CD4-positive, alpha-beta T cell treated with Interleukin-6 at 100 ng/mL for 8 hours (primary cell): ENCODE results near the gene TWIST1.

Experiments used
- DNase-seq: peaks from one replicate; pipeline ENCODE4 v3.0.0-alpha.2; 2020; ENCODE audit warnings: mixed read lengths, low spot score

The TWIST1 gene

DNA sequence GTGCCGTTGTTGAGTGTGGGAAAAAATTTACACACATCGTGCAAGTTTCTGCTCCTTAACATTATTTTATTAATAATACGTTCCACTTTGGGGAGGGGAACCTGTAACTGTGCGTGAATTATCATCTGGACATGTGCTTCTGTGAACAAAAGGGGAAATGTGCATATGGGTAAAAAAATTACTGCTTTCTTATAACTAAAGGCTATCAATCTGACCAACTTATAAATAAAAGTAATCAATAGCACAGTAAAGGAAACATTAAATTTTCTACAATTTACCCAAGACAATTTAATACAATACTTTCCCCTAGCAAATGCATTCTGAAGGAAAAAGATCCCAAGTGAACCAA, 4.5 kb downstream of the TWIST1 start:
- no peak for DNase-seq

DNA sequence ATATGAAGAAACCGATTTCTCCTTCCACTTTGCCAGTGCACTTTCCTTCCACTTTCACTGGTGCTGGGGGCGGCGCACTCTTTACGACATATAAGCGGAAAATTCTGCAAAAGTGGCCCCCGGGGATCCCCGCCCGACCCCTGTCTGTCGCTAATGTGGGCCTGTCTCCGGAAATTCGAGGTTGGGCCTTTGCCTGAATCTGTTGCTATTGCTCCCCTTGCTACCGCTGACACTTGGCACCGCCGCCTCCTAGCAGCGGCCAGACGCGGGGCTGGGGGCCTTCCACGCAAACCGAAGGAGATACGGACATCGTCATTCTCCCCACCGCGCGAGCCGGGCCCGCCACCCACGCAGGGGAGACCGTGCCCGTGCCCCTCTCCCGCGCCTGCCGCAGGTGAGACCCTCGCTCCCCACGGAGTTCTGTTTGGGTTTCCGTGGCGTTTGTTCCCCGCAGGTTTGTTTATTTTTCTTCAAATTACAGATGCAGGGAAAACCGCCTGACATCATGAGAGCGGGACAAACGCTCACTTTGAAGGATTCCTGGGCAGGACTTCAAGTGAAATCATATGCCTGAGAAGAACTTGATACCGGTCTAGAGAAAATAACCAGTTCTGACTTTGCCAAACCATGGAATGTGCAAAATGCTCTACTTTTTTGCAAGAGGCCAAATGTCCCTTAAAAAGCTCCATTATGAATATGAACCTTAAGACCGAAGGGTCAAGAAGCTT, 5.0 kb downstream of the TWIST1 start:
- DNase-seq = no peak

DNA sequence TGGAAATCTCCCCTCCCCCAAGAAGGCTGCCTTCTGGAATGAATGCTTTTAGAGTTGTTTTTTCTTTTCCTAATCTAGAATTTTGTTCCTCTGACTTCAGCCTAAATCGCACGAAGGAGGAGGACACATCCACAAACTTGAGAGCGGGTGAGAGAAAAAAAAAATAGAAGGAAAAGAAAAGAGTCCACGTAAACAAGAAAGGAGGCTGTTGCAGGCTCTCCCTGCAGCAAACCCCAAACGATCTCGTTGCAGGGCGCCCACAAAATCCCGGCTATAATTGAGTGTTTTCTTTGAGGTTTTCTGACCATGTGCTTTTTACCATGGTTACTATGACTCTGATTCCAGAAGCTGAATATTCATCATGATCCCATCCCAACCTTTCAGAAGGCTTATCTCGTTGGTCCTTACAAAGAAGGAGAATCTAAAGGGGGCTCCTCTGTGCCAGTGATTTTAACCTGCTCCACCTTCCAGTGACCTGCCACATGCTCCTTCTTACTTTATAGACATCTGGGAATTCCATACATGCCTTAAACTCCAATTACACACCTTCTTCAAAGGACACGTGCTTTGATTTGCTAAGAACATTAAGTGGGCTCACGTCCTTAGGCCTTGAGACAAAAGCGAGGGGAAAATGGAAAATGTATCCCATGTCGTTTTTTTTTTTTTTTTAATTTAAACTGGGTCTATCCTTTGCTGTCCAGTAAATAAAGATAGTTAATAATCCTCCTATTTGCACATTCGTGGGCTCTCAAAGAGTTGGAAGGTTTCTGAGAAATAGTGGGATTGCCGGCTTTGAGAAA, 5.8 kb downstream of the TWIST1 start:
- DNase-seq = no peak

DNA sequence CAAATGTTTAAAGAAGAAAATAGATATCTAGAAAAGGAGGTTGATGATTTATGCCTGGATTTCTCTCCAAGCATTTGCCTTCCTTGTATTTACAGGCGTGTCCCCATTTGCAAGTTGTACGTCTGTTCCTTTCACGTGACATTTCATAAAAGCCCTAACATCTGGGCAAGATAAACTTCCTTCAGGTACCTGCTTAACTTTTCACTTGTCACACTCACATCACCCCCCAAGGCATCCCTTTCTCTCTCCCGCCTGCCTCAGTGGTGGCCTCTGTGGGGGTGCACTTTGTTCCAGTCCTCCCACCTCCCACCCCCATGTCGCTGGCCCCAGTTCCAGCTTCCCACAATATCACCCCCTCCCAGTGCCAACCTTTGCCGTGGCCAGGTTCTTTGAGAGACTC, 6.7 kb downstream of the TWIST1 start:
- DNase-seq = no peak

DNA sequence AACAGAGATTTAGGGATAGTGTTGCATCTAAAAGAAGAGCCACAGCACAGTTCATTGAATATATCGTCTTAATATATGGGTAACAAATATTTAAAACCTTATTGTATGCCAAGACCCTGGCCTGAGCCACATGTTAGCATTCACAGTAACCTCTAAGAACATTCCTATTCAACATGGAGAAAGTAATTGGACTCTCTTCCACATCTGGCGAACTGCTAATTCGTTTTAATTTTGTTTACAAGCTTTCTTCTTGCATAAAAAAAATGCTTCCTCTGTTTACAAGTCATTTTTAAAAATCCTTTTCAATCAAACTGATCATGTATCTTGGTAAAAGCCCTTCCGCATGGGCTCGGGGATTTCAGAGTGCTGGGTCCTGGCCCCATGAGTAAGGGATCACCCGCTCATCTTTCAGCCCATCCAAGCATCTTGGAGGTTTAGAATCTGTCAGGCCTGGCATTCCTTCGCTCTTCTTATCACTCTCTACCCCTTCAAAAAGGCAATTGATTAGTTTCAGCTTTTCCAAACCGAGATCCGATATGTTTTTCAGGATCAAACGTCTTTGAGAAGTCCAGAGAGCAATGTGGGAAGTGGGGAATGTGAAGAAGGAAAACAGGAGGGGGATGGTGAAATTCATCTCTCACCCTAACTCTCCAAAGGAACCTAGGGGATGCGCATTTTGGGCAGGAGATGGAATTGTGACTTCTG, 7.3 kb downstream of the TWIST1 start:
- DNase-seq = no peak

DNA sequence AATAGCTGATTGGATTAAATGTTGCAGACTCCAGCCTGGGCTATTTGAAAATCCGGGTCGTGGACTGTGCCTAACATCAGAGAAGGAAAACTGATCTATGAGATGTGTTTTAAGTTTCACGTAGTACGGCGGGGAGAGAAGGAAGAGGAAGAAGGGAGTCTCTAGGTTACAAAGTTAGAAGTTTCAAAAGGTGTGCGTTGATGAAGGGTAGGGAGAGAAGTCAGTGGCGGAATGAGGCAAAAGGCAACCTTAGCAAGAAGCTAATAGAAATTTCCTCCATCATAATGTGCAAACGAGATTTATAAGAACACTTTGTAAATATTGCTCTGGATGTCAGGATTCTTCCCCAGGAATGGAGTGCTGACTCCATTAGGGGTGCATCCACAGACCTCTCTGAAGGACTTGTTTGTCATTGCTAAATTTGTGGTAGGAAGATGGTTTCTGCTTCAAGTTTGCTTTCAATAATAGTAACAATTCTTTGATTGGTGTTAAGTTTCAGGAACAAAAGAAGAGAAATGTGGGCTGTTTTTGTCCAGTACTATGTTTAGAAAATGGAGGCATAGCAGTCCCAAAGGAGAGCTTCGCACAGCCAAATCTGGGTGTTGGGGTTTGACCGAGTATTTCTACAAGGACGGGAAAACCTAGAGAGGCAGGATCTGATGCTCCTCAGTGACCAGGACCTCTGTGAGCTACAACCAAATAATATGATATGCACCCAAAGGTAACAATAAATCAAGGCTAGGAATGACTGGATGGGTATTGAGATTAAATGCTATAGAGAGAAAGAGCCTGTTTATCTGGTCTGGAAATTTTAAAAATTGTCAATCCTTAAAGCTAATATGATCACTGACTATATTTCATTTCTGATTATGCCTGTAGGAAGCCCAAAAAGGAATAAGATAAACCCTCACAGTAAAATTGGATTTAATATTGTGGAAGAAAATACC, 8.2 kb downstream of the TWIST1 start:
- no peak for DNase-seq

DNA sequence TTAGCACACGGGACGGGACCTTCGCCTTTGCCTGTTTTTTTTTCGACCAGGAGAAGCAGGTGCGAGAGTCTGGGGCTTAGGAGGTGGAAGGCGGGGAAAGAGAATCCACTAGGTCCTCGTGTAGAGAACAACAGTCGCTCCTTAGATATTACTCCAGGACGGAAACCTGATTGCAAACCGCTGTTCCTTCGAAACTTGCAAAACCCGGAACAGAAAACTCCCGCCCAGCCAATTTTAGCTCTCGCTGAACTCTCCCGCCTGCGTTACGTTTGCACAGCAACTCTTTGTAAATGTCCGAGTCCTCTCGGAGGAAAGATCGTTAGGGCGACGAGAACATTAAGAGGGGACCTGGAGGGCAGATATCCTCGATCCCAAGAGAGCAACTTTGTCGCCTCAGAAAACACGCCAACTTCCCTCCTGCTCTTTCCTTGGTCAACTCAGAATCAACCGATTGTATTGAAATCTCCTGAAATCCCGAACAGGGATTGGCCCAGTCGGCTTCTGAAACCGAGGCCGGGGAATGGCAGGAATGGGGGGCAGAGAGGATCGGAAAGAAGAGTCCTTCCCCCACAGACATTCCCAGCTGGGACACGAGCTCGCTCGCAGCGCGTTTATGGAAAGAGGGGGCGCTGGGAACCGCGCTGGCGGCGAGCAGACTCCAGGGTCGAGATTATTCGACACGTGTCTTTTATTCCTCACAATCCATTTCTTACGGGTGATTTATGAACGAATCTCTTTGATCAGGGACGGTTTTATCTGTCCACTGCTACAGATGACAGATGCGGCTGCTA, 9.9 kb downstream of the TWIST1 start:
- no peak for DNase-seq

DNA sequence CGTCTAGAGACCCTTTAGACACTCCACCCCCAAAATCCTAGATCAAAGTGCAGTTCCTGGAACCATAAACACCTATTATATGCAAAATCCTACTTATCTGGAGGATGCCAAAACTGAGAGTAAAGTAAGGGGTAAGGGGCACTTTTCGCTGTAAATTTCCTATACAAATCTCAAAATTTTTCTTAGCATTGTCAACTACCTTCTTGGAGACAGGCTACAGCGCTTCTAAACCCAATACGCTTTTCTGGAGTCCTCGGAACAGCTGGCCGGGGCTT, 10.4 kb downstream of the TWIST1 start:
- DNase-seq = no peak

DNA sequence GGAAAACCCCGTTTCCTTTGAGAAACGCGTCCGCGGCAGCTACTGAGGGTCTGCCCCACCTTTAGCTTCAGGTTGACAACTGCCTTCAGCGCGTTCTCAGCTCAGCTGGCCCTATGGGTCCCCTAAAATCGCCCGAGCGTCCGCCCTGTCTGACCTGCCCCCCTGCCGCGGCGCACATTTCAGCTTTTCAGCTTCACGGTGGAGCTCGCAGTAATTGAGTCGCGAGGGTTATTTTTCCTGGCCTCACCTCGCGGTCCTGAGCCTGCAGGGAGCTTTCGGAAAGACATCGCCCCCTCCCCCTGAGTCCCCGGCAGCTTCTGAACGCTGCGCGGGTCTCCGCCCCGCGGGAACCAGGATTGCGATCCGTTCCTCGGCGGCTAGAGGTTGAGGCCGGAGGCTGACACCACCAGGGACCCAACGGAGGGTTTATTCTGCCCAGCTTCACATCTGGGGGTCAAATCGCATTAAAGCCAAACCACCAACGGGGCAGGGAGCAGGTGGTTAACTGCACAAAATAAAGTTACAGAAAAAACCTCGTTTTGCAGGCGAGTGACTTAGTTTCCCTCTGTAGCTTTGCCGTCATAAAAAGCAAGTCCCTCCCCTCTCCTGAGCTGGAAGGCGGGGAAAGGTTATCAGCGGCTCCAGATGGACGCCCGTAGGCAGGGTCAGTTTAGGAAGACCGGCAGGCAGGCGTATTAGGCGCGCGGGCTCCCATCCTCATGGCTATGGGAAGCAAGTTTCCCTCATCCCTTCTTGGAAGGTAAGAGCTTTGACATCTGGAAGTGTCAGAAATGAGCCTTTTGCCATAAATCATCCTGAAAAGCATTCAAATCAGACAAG, 11.0 kb downstream of the TWIST1 start:
- DNase-seq = no peak

DNA sequence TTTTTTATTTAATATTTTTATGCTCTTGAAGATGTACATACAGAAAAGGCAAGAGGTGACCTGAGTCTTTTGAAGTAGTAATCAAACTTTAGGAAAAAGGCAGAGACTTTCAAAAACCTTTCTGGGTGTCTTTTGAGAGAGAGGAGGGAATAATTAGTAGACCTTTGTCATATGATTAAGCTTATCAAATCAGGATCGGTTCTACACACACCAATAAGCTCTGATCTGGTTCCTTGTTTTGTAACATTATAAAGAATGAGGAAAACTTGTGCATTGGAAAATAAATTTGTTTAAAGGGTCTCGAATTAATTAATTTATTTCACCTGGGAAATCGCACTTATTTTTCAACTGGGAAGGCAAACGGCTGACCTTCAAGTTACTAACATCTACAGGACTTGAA, 11.9 kb downstream of the TWIST1 start:
- DNase-seq = no peak

DNA sequence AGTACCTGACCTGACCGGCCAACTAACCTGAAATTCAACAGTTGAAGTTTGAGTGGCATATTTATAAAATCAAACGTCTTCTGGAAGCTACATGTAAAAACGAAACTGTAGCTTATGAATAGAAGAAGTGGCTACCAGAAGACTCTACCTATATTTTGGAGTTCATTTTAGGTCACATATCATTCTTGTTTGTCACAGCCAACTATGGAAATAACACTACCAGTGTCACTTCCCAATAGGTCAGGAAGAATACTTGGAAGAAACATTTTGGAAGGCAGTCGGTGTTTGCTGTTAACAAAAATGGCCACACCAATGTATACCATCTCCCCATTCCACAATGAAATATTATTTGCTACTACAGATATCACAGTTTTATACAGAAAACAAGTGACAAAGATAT, 12.6 kb downstream of the TWIST1 start:
- DNase-seq = no peak

DNA sequence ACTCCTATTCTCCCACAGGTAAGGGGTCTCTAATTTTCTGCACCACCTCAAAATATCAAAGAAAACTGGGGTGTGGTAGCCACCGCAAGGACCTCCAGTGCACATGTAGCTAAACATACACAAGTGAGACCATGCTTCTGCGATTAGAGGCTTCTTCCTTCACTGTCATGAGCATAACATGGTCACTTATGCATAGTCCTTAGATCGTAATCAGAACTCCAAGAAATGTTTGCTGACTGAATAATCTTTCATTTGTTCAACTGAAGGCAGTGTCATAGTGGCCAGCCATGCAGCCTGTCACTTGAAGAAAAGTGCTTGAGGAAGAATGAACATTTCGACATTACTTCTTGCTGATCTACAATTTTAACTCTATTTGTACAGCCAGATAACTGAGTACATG, 14.6 kb downstream of the TWIST1 start:
- DNase-seq = no peak

DNA sequence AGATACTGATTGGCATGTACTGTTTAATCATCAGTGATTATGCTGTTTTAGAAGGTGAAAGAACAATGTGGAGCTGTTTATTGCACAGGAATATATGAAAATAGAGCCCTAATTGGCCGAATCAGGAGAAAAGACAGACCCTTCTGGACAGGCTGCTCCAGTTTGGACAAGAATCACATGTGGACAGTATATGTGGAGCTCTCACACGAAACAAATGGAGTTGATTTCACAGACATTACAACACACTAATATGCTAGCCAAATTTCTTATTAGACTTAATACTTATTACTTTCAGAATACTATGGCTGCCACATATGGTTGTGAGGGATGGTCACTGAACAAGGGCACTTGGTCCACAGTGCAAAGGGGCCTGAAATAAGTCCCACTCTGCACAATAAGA, 15.5 kb downstream of the TWIST1 start:
- no peak for DNase-seq

DNA sequence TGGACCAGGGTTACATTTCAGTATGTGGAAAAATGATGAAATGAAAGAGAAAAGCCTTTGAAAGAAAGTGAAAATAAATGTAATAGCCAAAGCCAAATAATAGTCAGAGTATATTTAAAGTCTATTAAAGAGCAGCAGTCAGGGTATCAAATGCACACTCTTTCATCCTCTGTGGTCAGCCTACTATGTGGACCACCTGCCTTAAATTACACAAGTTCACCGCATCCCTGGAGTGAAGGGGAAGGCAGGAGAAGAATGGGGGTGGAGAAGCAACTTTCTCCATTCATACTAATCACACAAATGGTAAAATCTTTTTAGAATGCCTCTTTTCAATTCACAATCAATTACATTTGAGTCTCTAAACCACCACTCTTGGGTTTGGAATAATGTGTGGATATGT, 16.0 kb downstream of the TWIST1 start:
- DNase-seq = no peak

DNA sequence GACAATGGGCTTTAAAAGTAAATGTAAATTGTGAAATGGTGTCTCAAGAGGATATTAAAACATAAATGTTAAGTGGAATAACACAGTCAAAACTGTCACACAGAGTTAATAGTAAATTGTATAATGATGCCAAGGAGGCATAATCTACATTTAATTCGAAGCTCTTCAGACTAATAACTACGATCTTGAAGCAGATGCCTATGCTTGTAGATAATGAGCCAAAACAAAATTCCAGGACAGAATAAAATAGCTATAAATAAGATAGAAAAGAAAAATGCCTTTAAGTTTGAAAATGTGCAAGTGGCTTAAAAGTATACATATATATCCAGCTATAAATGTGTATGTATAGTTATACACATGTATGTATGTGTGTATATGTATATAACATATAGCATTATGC, 17.5 kb downstream of the TWIST1 start:
- DNase-seq = no peak

DNA sequence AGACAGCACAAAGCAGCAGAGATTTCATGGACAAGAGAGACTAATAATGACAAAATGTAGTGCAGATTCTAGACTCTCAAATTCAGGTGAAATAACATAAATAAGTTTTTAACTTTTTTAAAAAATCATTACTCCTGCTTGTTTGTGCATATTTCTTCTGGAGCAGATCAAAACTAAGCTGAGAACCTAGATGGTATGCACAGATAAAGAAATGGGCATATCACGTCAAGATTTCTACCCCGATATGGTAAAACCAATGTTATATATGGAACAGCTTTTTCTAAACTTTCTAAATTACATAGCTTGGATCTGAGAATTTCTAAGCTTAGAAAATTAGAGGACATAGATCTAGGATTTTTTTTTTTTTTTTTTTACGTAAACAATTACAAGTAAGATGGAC, 18.2 kb downstream of the TWIST1 start:
- no peak for DNase-seq

DNA sequence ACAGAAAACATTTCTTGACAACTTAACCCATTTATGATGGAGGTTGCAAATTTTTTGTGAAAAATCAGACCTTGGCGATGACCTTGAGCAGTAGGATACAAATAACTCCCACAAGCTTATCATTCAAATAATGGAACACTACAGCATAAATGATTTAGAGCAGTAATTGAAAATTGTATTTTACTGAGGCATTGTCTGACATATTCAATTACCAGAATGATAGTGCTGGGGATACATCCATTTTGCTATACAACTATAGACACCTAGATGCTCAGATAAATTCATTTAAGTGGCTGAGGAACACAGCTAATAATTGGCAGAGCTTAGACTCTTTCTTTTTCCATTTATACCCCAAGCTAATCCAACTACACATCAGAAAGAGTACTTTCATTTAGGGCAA, 18.9 kb downstream of the TWIST1 start:
- no peak for DNase-seq

DNA sequence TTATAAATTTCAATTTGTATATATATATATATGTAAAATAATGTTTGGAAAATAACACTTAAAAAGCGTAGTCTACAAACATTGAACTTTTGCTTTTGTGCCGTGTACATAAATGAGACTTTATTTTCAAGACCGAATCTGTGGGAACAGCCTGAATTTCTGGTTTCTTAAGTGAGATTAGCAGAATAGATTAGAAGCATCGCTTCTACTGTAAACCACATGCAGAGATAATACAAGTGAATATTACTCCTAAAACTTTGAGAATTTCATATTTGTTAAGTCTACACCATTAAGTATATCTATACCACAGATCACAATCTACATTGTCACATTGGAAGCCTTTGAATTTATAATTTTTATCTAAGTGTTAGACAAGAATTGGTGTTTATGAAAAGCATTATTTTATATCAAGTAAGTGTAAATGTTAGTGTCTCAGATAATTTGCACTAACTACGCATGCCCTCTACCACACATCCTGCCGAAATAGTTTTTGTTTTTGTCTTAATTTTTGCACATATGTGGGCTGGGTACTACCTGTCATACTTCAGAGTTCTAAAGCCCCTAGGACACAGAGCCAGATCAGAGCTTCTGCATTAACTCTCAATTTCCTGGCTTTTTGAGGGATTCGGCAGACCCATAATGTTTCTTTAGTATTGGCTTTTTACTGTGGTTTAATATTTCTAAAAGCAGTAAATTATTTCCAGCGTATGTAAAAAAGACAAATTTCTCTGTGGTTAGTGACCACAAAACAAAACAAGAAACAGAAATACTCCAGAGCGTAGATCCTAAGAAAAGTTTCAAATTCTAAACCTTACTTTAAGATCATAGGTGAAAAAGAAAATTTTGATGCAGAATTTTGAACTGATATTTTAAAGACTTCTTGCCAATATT, 20.0 kb downstream of the TWIST1 start:
- DNase-seq = no peak

DNA sequence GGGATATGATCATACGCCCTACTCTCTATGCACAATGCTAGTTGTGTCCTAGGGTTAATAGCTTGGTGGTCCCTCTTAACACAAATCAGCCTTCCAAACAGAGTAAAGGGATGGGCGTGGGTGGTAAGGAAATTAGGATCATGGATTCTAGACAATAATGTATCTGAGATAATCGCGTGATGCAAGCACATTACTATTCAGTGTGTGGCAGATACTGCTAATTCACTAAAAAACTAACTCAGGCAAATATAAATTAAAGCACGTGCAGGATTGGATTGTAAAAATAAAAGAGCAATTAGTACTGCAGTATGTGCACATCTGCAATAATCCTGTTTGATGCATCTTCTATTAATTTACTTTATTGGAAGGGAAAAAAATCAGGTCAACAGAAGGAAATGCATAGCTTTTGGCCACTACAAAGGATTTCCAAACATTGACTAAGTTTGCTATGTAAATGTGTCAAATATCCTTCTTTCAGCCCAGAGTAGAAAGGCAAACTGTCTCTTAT, 22.0 kb downstream of the TWIST1 start:
- DNase-seq = no peak
